ENCODE measurements around the gene PAIP1. TPM values are rescaled to one million over a fixed set of nuclear protein-coding genes. Genes with fewer than 3 reads are reported as not detected.

Gene PAIP1
- total and polyA plus RNA-seq, 12 donors = 54.8 to 262 (median 84.6) TPM

GRCh38 chr5:43482490-43483297, 74.2 kb downstream of the PAIP1 start:
- WGBS, 4 donors = 46 to 47% (median 46%) methylated on average over 6 of the region's 6 CpGs

More at GRCh38 chr5:43482490-43483297, 74.2 kb downstream of the PAIP1 start:
- Histone ChIP-seq H3K4me3 (peak overlapping the region in 2 of 4 donors; percentile 70 to 90), H3K27me3 (no peaks in the 10 kb centered on the region), H3K4me1 (replicated peaks in 1 of 2) (peaks cover 0 to 21% of the 10 kb centered on the region in 2 donors), H3K9me3 (replicated peaks in 1 of 3) (no peaks in the 10 kb centered on the region), H3K36me3 (replicated peaks in 1 of 2) (no peaks in the 10 kb centered on the region), H3K27ac (peak overlapping the region; percentile 92 to 100 (median 96))
- intact Hi-C loops (cut with DNase I) = loop anchor here in 1 of 2 donors (5.0 to 10.0 kb wide), 2 partner anchors 168 to 375 kb away; partner anchors contain the start of gene HMGCS1
- DNase-seq = no peak
- TF ChIP-seq CTCF (IDR thresholded peaks at IDR 0.05) (no peak), POLR2A (IDR thresholded peaks at IDR 0.05) (no peak)

Other genes with a start within 250 kb of the PAIP1 start
- 1,000 to 10,000 TPM in 1 of 9 donors, 100 to 1,000 TPM in 1, 10 to 100 TPM in 7; 16.2 to 1,105 (median 40.8) TPM for gene HMGCS1, start 243.7 kb downstream of the PAIP1 start, total RNA-seq
- gene HMGCS1, start 243.7 kb downstream of the PAIP1 start, polyA plus RNA-seq = 1,000 to 10,000 TPM in 1 of 3 donors, 10 to 100 TPM in 2; 15.4 to 1,290 (median 24.5) TPM
- gene CCL28, start 144.7 kb downstream of the PAIP1 start, total RNA-seq = 1 to 10 TPM in 3 of 9 donors, under 1 TPM in 6; 0.12 to 2.4 (median 0.89) TPM
- gene CCL28, start 144.7 kb downstream of the PAIP1 start, polyA plus RNA-seq = 1 to 10 TPM; 1.1 to 2.1 (median 1.7) TPM
- gene TMEM267, start 73.2 kb downstream of the PAIP1 start, total RNA-seq = 10 to 100 TPM in 4 of 9 donors, 1 to 10 TPM in 5; 1.5 to 14.0 (median 8.4) TPM
- 10 to 100 TPM in 1 of 3 donors, 1 to 10 TPM in 2; 5.9 to 13.6 (median 7.3) TPM for gene TMEM267, start 73.2 kb downstream of the PAIP1 start, polyA plus RNA-seq
- gene C5orf34, start 41.9 kb downstream of the PAIP1 start, total RNA-seq = 1 to 10 TPM in 1 of 9 donors, under 1 TPM in 7, not detected in 1; 0.34 to 3.7 (median 0.66) TPM
- gene C5orf34, start 41.9 kb downstream of the PAIP1 start, polyA plus RNA-seq = 1 to 10 TPM in 2 of 3 donors, under 1 TPM in 1; 0.37 to 1.0 (median 1.0) TPM
- 100 to 1,000 TPM in 1 of 9 donors, 10 to 100 TPM in 8; 43.1 to 104 (median 69.0) TPM for gene NNT, start 46.1 kb upstream of the PAIP1 start, total RNA-seq
- gene NNT, start 46.1 kb upstream of the PAIP1 start, polyA plus RNA-seq = 10 to 100 TPM in 2 of 3 donors, 1 to 10 TPM in 1; 6.9 to 62.2 (median 12.2) TPM